ENCODE results near the gene SEPSECS.
"Not testable (repeated sequence)": the region's sequence is repeated elsewhere in the genome, so short reads cannot be mapped to it uniquely, and the experiment has no call there.

Gene SEPSECS

DNA sequence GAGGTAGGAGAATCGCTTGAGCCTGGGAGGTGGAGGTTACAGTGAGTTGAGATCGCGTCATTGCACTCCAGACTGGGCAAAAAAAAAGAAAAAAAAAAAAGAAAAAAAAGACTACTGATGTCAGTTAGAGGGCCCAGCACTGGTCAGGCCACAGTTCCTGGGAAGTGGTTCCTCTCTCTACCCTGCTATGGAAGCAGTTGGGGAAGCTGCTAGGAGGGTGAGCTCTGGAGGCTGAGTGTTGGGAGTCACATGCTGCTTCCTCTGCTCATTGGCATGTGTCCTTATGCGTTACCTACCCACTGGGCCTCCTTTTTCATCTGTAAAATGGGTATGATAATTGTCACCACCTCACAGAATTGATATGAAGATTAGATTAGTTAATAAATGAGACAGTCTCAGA, 50.7 kb downstream of the SEPSECS start:
- no peak for DNase-seq (ENCODE audit: low read depth)

DNA sequence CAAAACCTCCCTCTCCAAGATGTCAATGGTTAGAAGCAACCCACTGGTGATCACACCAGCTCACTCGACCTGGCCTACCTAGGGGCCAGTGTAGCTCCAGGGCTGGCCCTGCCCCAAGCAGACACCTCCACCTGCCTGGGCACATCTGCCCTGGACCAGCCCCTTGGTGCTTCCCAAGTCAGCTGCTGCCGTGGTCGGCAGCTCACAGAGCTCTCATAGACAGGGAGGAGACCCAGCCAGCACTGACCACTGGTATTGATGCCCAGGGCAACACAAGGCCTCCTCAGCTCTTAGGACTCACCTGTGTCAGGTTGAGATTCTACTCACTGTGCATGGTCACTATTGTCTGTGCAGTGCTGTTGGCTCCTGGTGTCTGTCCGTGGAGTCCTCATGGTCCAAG, 51.7 kb downstream of the SEPSECS start:
- DNase-seq (ENCODE audit: low read depth): no peak

DNA sequence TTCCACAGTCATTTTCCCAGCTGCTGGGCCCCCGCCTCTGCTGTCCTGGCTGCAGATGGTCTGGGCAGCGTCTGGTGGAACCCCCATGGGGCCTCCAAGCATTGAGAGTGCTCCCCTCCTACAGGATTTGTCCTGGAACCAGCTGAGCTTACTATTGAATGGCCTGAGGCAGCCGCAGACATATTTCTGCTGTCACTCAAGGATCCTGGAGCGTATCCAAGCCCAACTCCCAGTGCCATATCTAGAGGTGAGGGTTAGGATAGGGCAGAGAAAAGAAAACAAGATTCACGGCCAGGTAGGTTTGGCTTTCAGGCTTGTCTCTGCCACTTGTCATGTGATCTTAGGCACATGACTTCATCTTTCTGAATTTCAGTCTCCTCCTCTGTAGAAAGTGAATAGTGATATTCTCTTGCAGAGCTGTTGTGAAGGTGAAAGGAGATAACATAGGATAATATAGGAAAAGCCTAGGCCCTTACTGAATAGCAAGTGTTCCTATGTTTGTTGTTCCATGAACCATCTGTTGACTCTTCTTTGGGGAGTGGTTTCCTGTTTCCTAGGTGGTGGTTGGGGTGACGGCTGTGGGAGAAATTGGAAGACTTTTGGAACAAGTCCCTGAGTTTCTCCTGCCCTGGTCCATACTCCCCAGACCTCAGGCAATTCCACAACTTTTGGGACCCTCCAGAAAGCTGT, 52.3 kb downstream of the SEPSECS start:
- no peak for DNase-seq (ENCODE audit: low read depth)

DNA sequence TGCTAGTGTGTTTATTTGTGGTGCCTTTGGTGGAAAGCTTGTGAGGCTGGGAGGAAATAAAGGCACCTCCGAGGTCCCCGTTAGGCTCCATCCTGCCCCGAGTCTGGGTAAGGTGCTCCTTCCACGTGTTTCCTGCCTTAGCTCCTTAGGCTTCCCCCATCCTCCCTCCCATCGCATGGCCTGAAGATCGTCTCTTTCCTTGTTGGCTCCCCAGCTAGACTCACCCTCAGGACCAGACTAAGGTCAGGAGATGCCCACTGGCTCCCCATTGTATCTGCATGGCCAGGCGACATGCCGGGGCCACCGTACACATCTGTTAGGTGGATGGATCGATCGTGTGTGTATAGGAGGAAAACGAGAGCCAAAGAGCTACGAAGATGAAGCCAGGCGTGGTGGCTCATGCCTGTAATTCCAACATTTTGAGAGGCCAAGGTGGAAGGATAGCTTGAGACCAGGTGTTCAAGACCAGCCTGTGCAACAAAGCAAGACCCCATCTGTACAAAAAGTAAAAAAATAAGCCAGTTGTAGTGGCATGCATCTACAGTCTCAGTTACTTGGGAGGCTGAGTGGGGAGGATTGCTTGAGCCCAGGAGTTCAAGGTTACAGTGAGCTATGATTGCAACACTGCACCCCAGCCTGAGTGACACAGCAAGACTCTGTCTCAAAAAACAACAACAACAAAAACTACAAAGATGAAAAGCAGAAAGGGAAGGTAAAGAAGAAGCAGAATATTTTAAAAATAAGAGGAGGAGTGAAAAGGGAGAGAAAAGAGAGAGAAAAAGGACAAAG, 53.7 kb downstream of the SEPSECS start:
- no peak for DNase-seq (ENCODE audit: low read depth)

DNA sequence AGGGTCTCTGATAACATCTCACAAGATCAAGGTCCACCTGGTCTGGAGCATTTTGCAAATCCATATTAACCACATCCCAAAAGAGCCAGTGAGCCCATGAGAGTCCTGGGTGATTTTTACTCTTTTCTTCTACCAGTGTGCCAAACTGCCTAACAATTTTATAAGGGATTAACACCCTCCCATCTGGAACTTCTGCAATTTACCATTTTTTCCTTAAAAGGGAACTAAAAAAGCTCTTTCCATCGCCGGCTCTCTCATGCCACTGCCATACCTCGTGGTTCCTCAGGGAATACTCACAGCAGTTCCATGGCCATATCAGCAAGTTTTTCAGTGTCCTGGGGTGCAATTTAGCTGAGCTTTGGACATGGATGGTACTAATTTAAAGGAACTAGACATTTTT, 55.7 kb downstream of the SEPSECS start:
- no peak for DNase-seq (ENCODE audit: low read depth)

DNA sequence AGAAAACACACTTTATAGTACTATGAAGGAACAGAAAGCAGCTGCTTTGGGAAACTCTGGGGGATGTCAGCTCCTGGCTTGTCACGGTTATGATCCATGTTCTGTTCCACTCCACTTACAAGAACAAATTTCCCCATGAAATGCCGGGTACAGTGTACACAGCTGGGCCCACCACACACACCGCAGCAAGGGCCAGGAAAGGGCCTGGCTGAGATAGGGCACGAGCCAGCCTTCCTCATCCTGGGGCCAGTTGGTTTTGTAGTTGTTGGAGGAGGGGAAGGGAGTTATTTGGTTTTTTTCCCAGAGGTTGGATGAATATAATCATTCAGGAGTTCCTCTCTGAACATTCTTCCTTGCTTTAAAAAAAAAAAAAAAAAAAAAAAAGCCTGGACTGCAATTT, 56.8 kb downstream of the SEPSECS start:
- DNase-seq (ENCODE audit: low read depth): no peak

DNA sequence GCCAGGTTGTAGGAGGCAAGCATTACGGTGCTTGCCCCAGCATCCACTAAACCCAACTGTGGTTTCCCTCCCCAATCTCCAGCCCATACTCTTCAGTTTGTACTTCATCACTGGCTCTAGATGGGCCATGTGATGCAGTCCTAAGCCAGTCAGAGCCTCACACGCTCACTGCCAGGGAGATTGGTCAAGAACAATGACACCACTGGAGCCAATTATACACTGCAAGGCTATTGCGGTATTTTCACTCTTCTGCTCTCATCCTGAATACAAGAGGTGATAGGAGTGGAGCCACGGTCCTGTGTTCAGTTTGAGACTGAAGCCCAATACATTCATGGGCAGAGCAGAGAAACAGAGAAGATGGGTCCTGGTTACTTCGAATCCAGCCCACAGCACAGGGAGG, 58.4 kb downstream of the SEPSECS start:
- no peak for DNase-seq (ENCODE audit: low read depth)

DNA sequence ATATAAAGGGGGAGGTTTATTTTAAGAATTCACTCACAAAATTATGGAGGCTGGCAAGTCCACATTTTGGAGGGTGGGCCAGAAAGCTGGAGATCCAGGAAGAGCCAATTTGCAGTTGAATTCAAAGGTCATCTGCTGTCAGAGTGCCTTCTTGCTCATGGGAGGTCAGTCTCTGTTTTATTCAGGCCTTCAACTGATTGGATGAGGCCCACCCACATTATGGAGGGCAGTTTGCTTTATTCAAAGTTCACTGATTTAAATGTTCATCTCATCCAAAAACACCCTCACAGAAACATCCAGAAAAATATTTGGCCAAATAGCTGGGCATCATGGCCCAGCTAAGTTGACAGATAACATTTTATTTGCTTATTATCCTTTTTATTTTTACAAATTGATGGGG, 59.5 kb downstream of the SEPSECS start:
- no peak for DNase-seq (ENCODE audit: low read depth)

DNA sequence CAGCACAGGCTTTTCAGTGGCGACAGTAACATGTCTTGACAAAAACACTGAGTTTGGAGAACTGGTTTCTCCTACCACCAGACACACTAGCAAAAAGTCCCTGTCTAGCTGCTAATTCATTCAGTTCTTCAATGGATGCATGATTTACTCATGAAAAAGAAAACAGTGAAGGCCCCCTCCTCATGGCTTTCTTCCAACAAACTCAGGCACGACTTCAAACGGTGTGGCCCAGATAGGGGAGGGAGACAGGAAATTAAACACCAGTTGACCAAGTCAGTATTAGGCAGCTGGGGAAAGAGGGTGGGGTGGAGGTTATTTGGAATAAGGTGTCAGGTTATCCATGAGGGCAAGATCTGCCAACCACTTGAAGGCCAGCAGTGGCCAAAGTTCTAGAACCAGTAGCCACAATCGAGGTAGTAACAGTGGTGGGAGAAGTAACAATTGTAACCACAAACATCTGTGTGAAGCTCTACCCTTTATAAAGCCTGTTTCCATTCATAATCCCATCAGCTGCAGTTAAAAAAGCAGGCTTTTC, 60.2 kb downstream of the SEPSECS start:
- no peak for DNase-seq (ENCODE audit: low read depth)

DNA sequence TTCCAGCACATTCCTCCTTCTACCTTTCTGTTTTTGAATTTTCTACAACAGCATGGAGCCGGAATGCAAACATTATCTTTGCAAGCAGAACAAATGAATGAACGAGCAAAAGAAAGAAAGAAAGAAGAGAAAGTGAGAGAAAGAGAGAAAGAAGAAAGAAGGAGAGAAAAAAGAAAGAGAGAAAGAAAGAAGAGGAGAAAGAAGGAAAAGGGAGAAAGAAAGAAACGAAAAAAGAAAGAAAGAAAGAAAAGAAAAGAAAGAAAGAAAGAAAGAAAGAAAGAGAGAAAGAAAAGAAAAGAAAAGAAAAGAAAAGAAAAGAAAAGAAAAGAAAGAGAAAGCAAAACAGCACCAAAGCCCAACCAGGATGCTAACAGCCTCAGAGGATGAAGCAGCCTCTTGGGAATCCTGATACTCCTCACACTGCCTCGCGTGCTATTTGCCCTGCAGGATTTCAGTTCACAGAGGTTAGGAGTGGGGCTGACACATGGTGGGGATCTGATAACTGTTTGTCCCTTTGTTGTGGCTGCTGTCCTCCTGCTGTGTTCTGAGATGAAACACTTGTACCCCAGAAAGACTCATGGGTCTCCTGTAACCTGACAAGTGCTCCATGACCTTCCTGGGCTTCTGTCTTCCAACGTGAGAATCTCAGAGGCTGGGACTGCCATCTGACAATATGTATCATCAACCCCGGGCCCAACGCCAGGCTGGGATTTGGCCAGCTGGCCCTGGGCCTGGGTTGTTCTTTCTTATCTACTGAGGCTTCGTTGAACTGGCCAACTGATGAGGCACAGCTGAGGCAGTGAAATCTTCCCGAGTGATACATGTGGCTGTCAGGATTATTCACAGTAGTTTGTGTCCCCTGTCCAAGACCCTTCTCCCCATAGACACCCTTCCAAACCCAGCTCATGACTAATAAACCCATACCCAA, 61.0 kb downstream of the SEPSECS start:
- DNase-seq (ENCODE audit: low read depth): no peak

DNA sequence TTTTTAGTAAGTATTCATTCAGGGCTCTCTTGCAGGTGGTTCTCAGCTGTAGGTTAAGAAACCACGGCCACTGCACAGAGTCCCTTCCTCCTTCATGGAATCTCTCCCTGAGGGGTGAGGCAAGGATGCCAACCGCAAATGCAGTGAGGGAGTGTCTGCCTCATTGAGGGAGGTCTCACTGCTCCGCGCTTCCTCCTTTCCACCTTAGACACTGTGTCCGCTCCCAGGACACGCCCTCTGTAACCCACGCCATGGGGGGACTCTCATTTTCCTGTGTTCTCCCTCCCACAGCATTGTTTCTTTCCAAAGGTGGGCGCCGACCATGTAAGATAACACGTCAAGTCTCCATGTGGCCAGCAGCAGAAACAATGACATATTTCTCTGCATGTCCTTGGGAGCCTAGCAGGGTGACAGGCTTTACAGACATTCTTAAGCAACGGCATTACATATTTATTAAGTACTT, 63.2 kb downstream of the SEPSECS start:
- no peak for DNase-seq (ENCODE audit: low read depth)

DNA sequence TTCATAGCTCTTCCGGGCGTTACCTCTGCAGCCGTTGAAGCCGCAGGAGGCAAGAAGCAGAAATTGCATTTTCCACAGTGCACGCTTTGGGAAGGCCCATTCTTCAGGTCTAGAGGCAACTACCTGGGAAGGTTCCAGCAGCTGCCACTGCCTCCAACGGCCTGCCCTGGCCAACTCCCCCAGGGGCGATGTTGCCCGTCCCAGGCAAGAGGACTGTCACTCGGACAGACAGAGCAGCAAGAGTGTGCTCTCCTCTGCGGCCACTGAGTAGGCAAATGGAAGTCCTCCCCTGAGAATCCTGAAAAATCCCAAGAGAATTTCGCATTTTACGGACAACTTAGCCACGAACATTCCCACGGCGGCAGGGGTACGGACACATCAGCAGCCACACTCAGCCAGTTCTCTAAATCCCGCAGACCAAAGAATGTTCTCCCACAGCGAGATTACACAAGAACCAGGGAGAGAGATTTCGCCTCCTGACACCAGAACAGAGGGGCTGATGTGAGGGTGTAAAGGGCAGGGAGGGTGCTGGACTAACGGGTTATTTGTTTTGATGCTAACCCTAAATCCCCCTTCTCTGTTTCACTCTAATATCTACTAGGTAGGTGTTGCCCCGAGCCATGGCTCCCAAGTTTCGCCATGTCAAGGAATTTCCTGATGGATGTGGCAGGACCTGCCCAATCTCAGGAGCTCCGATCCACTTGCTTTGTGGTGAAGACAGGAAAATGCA, 63.8 kb downstream of the SEPSECS start:
- DNase-seq (ENCODE audit: low read depth): no peak

DNA sequence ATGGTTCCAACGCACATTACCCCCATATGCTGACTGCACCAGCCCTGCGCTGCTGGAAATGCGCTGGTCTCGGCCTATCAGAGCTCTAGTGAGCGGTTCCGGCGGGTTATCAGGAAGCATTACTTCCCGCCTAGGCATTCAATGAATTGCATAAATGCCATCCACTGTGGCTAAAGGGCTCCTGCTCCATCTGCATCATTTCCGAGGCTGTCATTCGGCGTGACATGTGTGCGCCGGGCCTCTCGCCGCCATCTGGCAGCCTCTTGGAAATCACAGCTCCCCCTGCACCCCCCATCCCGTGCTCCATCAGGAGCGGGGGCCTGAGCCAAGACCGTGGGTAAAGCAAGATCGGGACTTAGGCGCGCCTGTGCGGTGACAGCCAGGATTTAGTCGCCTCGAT, 64.4 kb downstream of the SEPSECS start:
- no peak for DNase-seq (ENCODE audit: low read depth)

DNA sequence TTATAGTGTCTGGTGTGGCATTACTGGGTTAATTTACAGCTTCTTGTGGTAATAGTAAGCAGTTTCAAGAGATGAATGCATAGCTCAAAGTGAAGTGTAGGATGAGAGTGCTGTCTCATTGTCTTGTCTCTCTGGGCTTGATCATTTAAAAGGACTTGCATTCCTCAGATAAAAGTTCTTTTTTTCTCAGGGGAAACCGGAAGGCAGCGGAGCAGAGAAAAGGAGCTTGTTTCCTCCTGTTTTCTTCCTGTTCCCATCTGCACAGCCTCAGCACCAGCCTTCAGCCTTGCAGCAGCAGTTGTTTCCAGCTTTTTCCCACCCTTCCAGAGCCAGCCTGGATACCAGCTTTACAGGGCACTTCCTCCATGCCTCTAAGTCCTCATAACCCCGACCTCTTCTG, 68.1 kb downstream of the SEPSECS start:
- DNase-seq (ENCODE audit: low read depth): no peak

DNA sequence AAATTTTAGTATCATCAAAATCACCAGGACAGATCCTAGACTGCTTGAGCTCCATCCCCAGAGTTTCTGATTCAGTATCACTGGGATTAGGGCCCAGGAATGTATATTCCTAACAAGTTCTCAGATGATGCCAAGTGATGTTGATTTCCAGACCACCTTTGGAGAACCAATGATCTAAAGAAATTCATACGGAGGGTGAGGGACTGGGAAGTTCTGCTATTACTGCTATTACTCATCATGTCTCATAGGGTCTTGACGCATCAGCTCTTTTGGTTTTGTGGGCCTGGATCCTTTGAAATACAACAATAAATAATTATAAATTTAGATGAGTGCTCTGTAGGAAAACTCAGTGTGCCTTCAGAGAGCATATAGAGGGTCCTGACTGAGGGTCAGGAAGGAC, 69.7 kb downstream of the SEPSECS start:
- DNase-seq (ENCODE audit: low read depth): no peak

DNA sequence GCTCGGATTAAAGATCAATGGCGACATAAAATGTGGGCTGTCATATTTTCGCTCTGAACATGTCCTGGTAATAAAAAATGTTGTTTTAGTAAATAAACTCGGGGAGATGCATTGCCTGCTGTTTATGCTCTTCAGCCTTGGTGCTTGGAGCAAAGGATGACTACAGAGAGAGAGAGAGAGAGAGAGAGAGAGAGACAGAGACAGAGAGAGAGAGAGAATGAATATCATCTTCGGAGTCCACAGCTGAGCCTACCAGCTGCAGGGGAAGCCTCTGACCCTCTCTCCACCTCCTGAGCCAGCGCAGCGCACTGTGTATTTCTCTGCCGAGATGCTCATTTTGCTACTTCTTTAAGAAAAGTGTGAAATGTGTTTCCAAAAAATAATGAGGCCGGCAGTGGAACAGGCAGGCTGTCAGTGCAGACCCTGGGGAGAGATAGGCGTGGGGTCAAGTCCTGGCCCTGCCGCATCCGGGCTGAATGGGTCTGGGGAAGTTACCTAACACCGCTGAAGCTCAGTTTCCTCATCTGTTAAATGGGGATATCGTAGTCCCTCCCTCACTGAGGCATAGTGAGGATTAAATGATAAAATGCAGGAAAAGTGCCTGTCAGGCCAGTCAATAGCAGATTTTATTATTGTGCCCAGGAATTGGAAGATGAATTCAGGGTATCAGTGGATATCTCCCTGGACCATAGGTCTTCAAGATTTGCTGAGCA, 71.0 kb downstream of the SEPSECS start:
- DNase-seq (ENCODE audit: low read depth): no peak

DNA sequence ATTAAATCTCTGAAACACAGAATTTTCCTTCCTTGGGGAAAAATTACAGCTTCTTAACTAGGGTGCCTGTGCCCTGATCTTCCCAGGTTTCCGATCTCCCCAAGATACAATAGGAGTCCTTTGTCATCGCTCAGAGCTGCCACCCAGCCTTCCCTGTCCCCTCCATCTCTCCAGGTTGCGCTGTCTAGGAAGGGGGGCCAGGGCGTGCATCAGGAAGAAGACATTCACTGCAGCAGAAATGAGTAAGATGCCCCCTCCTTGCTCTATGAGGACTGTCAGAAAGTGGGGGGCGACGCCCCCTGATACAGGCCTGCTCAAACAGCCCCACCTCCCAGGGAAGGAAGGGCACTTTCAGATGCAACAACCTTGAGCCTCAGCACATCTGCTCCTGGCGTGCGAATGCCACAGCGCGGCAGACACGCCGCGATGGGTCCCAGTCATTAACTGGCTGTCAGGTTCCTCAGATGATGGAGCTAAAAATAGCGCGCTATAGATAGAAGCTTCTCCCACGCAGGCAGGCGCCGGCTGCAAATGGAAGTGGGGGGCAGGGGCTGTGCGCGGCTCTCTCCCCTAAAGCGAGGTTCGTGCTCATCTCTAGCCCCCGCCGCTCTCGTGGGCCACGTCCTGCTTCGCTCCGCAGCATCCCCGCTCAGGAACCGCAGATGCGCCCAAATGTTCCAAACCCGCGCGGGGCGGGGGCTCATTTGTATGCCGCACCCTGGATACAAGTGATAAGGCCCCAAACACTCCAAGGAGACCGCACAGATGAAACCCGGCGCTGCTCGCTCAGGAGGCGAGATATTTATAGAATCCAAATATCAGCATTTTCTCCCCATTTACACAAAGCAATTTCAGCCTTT, 71.9 kb downstream of the SEPSECS start:
- DNase-seq (ENCODE audit: low read depth): no peak

DNA sequence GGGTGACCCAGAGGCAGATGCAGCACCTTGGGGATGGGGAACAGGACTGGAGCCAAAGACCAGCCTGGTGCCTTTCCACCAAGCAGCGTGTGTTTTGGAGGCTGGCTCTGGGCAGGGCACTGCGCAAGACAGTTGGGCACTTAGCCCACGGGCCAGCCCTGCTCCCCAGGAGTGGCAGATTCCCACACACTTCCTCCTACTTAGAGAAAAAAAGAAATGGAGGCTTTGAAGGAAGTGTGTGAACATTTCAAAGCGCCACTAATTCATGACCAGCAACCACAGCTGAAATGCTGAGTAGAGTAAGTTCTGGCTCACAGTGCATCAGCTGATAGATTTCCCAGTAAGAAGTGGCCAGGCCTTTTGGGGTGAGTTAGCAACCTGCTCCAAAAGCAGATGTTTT, 74.6 kb downstream of the SEPSECS start:
- no peak for DNase-seq (ENCODE audit: low read depth)

DNA sequence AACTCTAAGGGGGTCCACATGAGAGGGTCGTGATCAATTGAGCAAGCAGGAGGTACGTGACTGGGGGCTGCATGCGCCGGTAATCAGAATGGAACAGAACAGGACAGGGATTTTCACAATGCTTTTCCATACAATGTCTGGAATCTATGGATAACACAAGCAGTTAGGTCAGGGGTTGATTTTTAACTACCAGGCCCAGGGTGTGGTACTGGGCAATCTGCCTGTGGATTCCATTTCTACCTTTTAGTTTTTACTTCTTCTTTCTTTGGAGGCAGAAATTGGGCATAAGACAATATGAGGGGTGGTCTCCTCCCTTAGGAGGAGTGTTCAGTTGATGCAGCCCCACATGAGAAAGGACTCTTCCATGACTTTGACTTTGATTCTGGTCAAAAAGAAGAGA, 76.8 kb downstream of the SEPSECS start:
- DNase-seq (ENCODE audit: low read depth): not testable (repeated sequence)

DNA sequence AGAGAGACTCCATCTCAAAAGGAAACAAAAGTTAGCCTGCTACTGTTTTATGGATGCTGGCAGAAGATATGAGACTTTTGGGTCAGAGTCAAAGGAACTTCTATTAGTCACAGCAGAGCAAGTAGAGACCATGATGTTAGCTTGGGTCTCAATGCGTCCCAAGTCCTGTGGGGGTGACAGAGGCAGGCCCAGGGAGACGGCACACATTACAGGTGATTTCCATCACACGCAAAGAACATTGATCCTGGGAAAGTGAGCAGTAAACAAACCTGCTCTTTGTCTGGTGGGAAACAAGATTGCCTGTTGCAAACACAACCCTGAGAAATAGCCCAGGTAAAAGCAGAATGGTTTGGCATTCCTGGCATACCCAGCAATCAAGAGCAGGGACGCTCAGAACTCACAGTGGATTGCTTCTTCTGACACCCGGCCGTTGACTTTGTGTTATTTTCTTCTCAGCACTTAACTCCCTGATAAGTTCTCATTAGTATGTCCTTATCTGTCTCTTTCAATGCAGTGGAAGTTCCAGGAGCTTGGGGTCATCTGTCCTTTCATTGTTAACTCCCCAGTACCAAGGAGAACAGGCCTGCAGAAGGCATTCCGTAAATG, 78.3 kb downstream of the SEPSECS start:
- DNase-seq (ENCODE audit: low read depth): no peak

Measured in stimulated activated CD8-positive, alpha-beta memory T cell treated with anti-CD3 and anti-CD28 coated beads, Interleukin-15, amount 100 ng/mL, for 1 hour (primary cell).